PC-9 (cell line): ENCODE measurements around the gene WNT9B. TPM values are rescaled to one million over a fixed set of nuclear protein-coding genes. Genes with fewer than 3 reads are reported as not detected.

Source experiments
- BruUV-seq: library from RNA; stranded (reverse); fragments of 400-500 nt; replicated peaks from 2 replicates; lab custom pipeline; 2021; lab: Mats Ljungman, UMichigan
- CTCF ChIA-PET: fragments of 300-600 bp; sonication (Branson Sonifier 250); formaldehyde crosslinking; loops from one replicate; lab custom pipeline; 2022; ENCODE audit warnings: antibody characterized with exemption; lab: Charles Lee
- POLR2A ChIA-PET: fragments of 300-600 bp; sonication (Branson Sonifier 250); formaldehyde crosslinking; loops from one replicate; lab custom pipeline; 2022; ENCODE audit warnings: antibody characterized with exemption; ENCODE audit not compliant: unreplicated experiment; lab: Charles Lee
- DNase-seq, 2 experiments: peaks; one replicate each; pipeline versions ENCODE4 v3.0.0 to v3.0.0-alpha.2; 2015 to 2022; ENCODE audit warnings: mixed read lengths in 1 of 2
- H2AFZ ChIP-seq: fragments of 200-600 bp; sonication (generic); 2 replicates; pipeline ENCODE4 v1.8.1; 2017; ENCODE audit warnings: antibody characterized with exemption
- H3F3A ChIP-seq: fragments of 200-600 bp; sonication (generic); 2 replicates; pipeline ENCODE4 v1.8.1; 2017; ENCODE audit warnings: antibody characterized with exemption, mild to moderate bottlenecking, low read depth; ENCODE audit not compliant: insufficient read depth
- H3K27ac ChIP-seq: fragments of 200-600 bp; sonication (generic); 2 replicates; pipeline ENCODE4 v1.6.1; 2016; ENCODE audit warnings: mixed run types
- H3K27me3 ChIP-seq: fragments of 200-600 bp; sonication (generic); 2 replicates; pipeline ENCODE4 v1.6.1; 2016; ENCODE audit warnings: low read depth, mixed run types; ENCODE audit not compliant: insufficient read depth
- H3K36me3 ChIP-seq: fragments of 200-600 bp; sonication (generic); 2 replicates; pipeline ENCODE4 v1.6.1; 2016; ENCODE audit warnings: low read depth, mixed run types
- H3K4me1 ChIP-seq: fragments of 200-600 bp; sonication (generic); replicated peaks from 2 replicates; pipeline ENCODE4 v1.6.1; 2016; ENCODE audit warnings: mixed run types; ENCODE audit not compliant: insufficient read depth
- H3K4me2 ChIP-seq: fragments of 200-600 bp; sonication (generic); 2 replicates; pipeline ENCODE4 v1.6.1; 2017; ENCODE audit warnings: mixed run types
- H3K4me3 ChIP-seq: fragments of 200-600 bp; sonication (generic); 2 replicates; pipeline ENCODE4 v1.6.1; 2016; ENCODE audit warnings: mixed run types
- H3K79me2 ChIP-seq: fragments of 200-600 bp; sonication (generic); 2 replicates; pipeline ENCODE4 v1.6.1; 2017; ENCODE audit warnings: low read depth, mixed run types
- H3K9me2 ChIP-seq: fragments of 200-600 bp; sonication (generic); 2 replicates; pipeline ENCODE4 v1.8.1; 2017; ENCODE audit warnings: mild to moderate bottlenecking; ENCODE audit not compliant: insufficient read depth
- H3K9me3 ChIP-seq: fragments of 200-600 bp; sonication (generic); 2 replicates; pipeline ENCODE4 v1.8.1; 2016; ENCODE audit warnings: low read depth; ENCODE audit not compliant: insufficient read depth
- H4K20me1 ChIP-seq: fragments of 200-600 bp; sonication (generic); 2 replicates; pipeline ENCODE4 v1.8.1; 2017; ENCODE audit not compliant: insufficient read depth
- EZH2 ChIP-seq: fragments of 200-600 bp; sonication (generic); IDR thresholded peaks from 2 replicates; pipeline ENCODE4 v1.8.0; 2017; ENCODE audit warnings: antibody characterized with exemption, low read depth
- intact Hi-C: fragments of 100-400 bp; cut with micrococcal nuclease; formaldehyde crosslinking; loops from one replicate; pipeline ENCODE4 v1.10.0; 2022; ENCODE audit not compliant: unreplicated experiment
- total RNA-seq: library from RNA; stranded (reverse); gene quantifications from 2 replicates; pipeline ENCODE4 v1.2.3, GENCODE V29; 2021
- TF ChIP-seq, protein P1 (sequence below): fragments of 200-600 bp; sonication (generic); conservative IDR thresholded peaks from 2 replicates; pipeline ENCODE4 v1.6.1; 2017; ENCODE audit warnings: mixed run types, antibody characterized with exemption, mild to moderate bottlenecking, moderate library complexity

The WNT9B gene
- total RNA-seq, 1 experiment from 2014 or later, result not detected

DNA sequence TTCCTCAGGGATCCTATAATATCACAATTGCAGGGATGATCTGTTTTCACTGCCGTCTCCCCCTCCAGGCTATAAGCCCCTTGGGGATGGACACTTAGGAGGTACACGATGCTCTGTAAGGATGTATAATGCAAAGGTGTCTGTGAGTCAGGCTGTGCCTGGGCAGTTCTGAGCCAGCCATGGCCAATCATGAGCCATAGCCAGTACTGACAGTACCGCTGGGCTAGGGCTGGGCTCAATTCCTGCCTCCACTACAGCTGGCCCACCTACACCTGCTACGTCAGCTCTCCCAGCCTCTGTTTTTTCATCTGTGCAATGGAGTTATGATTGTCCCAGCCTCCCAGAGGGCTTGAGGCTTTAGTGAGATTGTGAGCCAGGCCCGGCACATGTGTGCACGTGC is 2.8 kb upstream of the WNT9B start:
- H3K36me3 ChIP-seq, result no peaks in the 10 kb centered on the region
- BruUV-seq, result no TSS peak
- CTCF ChIA-PET, result no interaction called here

DNA sequence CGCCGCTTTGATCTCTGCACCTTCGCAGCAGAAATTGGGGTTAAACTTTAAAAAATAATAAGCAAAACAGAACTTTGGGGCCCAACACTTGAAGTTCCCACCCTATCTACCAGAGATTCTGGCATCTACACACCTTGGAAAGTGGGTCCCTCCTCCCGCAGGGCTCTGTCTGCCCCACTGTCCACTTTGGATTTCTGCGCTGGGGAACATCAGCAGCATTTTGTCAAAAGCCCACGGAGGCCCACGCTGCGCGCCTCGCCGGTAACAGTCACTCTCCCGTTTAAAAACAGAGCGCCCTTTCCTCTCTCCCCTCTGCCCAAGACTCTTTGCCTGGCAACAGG is 725 bp upstream of the WNT9B start:
- H3K36me3 ChIP-seq, result no peaks in the 10 kb centered on the region
- no peaks in the 10 kb centered on the region for H3F3A ChIP-seq
- ChIA-PET POLR2A (no interaction called here), CTCF (no interaction called here)
- H3K9me2 ChIP-seq, result no peaks in the 10 kb centered on the region
- H3K27ac ChIP-seq, result no peak overlapping the region
- peaks cover 28% of the 10 kb centered on the region for H3K27me3 ChIP-seq
- H2AFZ ChIP-seq, result no peak overlapping the region
- H3K9me3 ChIP-seq, result no peaks in the 10 kb centered on the region
- no peaks in the 10 kb centered on the region for H3K4me1 ChIP-seq
- intact Hi-C loops, result no loop called here
- TF ChIP-seq, protein P1, sequence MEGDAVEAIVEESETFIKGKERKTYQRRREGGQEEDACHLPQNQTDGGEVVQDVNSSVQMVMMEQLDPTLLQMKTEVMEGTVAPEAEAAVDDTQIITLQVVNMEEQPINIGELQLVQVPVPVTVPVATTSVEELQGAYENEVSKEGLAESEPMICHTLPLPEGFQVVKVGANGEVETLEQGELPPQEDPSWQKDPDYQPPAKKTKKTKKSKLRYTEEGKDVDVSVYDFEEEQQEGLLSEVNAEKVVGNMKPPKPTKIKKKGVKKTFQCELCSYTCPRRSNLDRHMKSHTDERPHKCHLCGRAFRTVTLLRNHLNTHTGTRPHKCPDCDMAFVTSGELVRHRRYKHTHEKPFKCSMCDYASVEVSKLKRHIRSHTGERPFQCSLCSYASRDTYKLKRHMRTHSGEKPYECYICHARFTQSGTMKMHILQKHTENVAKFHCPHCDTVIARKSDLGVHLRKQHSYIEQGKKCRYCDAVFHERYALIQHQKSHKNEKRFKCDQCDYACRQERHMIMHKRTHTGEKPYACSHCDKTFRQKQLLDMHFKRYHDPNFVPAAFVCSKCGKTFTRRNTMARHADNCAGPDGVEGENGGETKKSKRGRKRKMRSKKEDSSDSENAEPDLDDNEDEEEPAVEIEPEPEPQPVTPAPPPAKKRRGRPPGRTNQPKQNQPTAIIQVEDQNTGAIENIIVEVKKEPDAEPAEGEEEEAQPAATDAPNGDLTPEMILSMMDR, result no peak
- H3K4me2 ChIP-seq, result no peak overlapping the region
- no peak for DNase-seq
- no peak overlapping the region for H3K4me3 ChIP-seq
- no TSS peak for BruUV-seq
- H4K20me1 ChIP-seq, result no peaks in the 10 kb centered on the region
- no peaks in the 10 kb centered on the region for H3K79me2 ChIP-seq

More for the DNA sequence above, 2.8 kb upstream of the WNT9B start:
- Histone ChIP-seq H3K27me3 (peaks cover 28% of the 10 kb centered on the region), H3K4me3 (no peak overlapping the region), H3K9me2 (no peaks in the 10 kb centered on the region), H4K20me1 (no peaks in the 10 kb centered on the region), H2AFZ (no peak overlapping the region), H3K79me2 (no peaks in the 10 kb centered on the region), H3F3A (no peaks in the 10 kb centered on the region), H3K27ac (no peak overlapping the region), H3K9me3 (0 out of 2 replicates have a peak, but pooled peaks cover under 1% of the 10 kb centered on the region), H3K4me2 (no peak overlapping the region), H3K4me1 (no peaks in the 10 kb centered on the region)
- TF ChIP-seq, protein P1, result no peak
- no peak for TF ChIP-seq EZH2
- POLR2A ChIA-PET, result no interaction called here
- DNase-seq, result no peak
- intact Hi-C loops, result no loop called here

DNA sequence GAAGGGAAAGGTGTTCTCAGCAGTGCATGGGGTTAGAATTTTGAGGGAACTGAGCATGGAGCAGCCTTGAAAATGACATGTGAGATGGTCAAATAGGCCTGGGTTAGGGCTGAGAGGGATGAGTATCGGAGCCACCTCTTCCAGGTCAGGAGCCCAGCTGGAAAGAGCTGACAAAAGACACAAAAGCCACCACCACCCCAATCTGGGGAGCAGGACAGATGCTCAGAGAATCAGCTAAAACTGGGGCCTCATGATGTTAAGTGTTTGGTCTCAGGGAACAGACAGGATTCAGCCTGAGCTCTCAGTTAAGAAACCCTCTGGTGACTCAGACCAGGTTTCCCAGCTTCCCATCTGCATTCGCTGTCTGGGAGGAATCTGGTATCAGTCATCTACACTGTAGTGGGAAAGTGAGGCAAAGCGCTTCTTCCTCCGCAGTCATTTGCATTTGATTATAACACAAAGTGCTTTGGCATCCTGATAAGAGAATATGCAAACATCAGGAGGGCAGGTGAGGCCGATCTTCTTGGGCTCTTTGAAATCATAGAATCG is 2.6 kb downstream of the WNT9B start:
- Histone ChIP-seq H2AFZ (no peak overlapping the region), H3K9me3 (no peaks in the 10 kb centered on the region), H3F3A (no peaks in the 10 kb centered on the region), H4K20me1 (no peaks in the 10 kb centered on the region), H3K27me3 (peaks cover 15% of the 10 kb centered on the region), H3K27ac (no peak overlapping the region), H3K36me3 (no peaks in the 10 kb centered on the region), H3K9me2 (no peaks in the 10 kb centered on the region), H3K4me3 (no peak overlapping the region), H3K4me1 (no peaks in the 10 kb centered on the region), H3K79me2 (no peaks in the 10 kb centered on the region), H3K4me2 (no peak overlapping the region)
- ChIA-PET POLR2A (no interaction called here), CTCF (no interaction called here)
- TF ChIP-seq, protein P1, result no peak
- TF ChIP-seq EZH2, result no peak
- intact Hi-C loops, result no loop called here
- no TSS peak for BruUV-seq
- no peak for DNase-seq
